ENCODE data around the gene UPK3BL2.
"Not testable (repeated sequence)": the region's sequence is repeated elsewhere in the genome, so short reads cannot be mapped to it uniquely, and the experiment has no call there.

- not testable (repeated sequence) for TF ChIP-seq CTCF, POLR2A (IDR thresholded peaks at IDR 0.05)
Measured at GRCh38 chr7:102568620-102569019, 25.1 kb upstream of the UPK3BL2 start.

Data from right lobe of liver (tissue), 4 donors.